Ovary (tissue), 9 donors: Measurements from ENCODE around the gene OPCML. TPM values are rescaled to one million over a fixed set of nuclear protein-coding genes. Genes with fewer than 3 reads are reported as not detected.

Experiments
- DNase-seq, 5 donors: peaks; one replicate each; pipeline ENCODE4 v3.0.0-alpha.2; 2019 to 2020
- H3K27ac ChIP-seq, 2 donors: fragments of 200-600 bp; one replicate each; pipeline versions ENCODE4 v1.5.1 to v1.8.0; 2019 to 2022
- H3K27me3 ChIP-seq: fragments of 200-600 bp; one replicate; pipeline ENCODE4 v1.8.0; 2022
- H3K36me3 ChIP-seq: fragments of 200-600 bp; sonication (generic); one replicate; pipeline ENCODE4 v1.5.1; 2019
- H3K4me1 ChIP-seq: one replicate; pipeline ENCODE4 v1.8.1; 2013; ENCODE audit warnings: mild to moderate bottlenecking, moderate library complexity; ENCODE audit not compliant: insufficient read depth
- H3K4me3 ChIP-seq: fragments of 200-600 bp; sonication (generic); one replicate; pipeline ENCODE4 v1.5.1; 2017
- H3K9me3 ChIP-seq, 2 donors: fragments of 200-600 bp in 1 of 2; sonication (generic) in 1 of 2; one replicate each; pipeline versions ENCODE4 v1.5.1 to v1.8.1; 2013 to 2019; ENCODE audit warnings: mild to moderate bottlenecking in 1 of 2, moderate library complexity in 1 of 2
- EP300 ChIP-seq: sonication (generic); formaldehyde crosslinking; IDR thresholded peaks from one replicate; pipeline ENCODE4 v1.6.1; 2017; ENCODE audit warnings: antibody characterized with exemption
- POLR2A ChIP-seq: fragments of 450-650 bp; IDR thresholded peaks from one replicate; pipeline ENCODE4 v1.6.1; 2017; ENCODE audit warnings: antibody characterized with exemption, mild to moderate bottlenecking, moderate library complexity
- WGBS, 3 donors: extraction: QIAGEN DNeasy Blood & Tissue Kit in 1 of 3; methylation state at CpG; one replicate each; pipeline versions ENCODE4 v1.1.5 to v1.1.7; 2013 to 2017; 5-methylcytosine and 5-hydroxymethylcytosine counted together
- intact Hi-C, 4 donors: fragments of 100-400 bp; cut with DNase I; formaldehyde crosslinking; loops; one replicate each; pipeline versions ENCODE4 v1.11.0 to v1.15.1; 2022 to 2023
- polyA plus RNA-seq, 2 donors: library from polyadenylated mRNA; stranded (reverse); fragments of 200-250 nt in 1 of 2; fragments of 350-450 nt in 1 of 2; fragmentation: Illumina TruSeq in 1 of 2; extraction: RNeasy Lipid Tissue Mini Kit (QIAGEN cat#74804) in 1 of 2; gene quantifications; one replicate each; pipeline ENCODE4 v1.2.3, GENCODE V29; 2013 to 2014
- total RNA-seq, 7 donors: library from RNA; depleted of rRNA in 2 of 7; stranded (reverse); fragments of >200 nt in 2 of 7; fragmentation: NEBNext Ultra II Directional in 3 of 7; extraction: Animal tissue kit (Norgen Biotek cat#: 25700) in 3 of 7; gene quantifications; one replicate each; pipeline versions ENCODE4 v1.1.0 to v1.2.4, GENCODE V29; 2016 to 2023
- TF ChIP-seq, protein P1 (sequence below), 3 donors: fragments of 450-650 bp in 2 of 3; fragments of 200-600 bp in 1 of 3; IDR thresholded peaks; one replicate each; pipeline versions ENCODE4 v1.5.1 to v1.8.0; 2016 to 2022; ENCODE audit warnings: antibody characterized with exemption in 3 of 3, mild to moderate bottlenecking in 1 of 3
- donor health status: DM: no; HTN: no; CAD: no; lungs with moderate emphysema.
- donor health status: DM: no; HTN: no; CAD: no.
- donor health status: Bipolar disorder and iron deficiency.
- donor health status: DM: yes; HTN: yes; CAD: no.
- donor health status: DM: no; HTN: no; CAD: no.
- donor health status: DM: yes; HTN: yes; CAD: no.

Gene OPCML
- total and polyA plus RNA-seq, 9 donors, result under 0.01 to 2.8 (median 0.32) TPM; not detected in 2

DNA sequence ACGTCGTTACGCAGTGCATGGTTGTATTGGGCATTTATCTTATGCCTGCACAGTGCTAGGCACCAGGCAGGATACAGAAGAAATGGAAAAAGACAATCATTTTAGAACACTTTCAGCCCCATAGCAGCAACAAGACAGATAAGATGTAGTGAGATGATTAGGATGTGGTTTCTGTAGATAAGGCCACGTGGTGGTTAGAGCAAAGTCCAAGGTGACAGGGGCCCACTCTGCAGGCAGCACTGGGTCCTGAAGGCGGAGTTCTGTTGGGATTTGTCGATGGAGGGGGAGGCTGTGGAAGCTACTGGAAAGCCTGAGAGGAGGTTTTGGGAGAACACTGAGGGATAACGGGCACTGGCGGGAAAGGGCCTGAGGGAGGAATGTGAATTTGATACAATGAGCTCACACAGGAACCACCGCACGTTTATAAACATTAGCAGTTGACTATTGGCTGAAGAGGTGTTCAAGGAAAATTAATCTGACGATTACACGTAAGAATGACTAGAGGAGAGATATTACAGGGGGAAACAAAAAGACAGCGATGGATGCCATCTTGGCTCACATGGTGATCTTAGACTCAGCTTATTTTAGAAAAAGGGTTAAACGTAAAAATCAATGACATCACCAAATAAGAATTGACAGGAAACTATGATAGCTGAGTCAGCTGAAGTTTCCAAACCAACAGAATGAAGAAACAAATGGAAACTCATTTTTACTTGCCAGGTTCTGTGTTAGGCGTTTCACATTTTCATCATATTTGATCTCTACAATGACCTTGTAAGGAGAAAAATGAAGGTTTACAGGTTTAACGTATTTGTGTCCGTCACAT lies 551.0 kb downstream of the OPCML start:
- no peak overlapping the region for H3K4me3 ChIP-seq
- no peaks in the 10 kb centered on the region for H3K9me3 ChIP-seq
- DNase-seq, result no peak
- 72 to 85% (median 82%) methylated on average over 17 of the region's 17 CpGs for WGBS, 3 donors
- intact Hi-C loops, result no loop called here
- H3K36me3 ChIP-seq, result no peaks in the 10 kb centered on the region
- no peaks in the 10 kb centered on the region for H3K4me1 ChIP-seq
- H3K27me3 ChIP-seq, result no peaks in the 10 kb centered on the region
- H3K27ac ChIP-seq, result no peak overlapping the region
- TF ChIP-seq, protein P1, sequence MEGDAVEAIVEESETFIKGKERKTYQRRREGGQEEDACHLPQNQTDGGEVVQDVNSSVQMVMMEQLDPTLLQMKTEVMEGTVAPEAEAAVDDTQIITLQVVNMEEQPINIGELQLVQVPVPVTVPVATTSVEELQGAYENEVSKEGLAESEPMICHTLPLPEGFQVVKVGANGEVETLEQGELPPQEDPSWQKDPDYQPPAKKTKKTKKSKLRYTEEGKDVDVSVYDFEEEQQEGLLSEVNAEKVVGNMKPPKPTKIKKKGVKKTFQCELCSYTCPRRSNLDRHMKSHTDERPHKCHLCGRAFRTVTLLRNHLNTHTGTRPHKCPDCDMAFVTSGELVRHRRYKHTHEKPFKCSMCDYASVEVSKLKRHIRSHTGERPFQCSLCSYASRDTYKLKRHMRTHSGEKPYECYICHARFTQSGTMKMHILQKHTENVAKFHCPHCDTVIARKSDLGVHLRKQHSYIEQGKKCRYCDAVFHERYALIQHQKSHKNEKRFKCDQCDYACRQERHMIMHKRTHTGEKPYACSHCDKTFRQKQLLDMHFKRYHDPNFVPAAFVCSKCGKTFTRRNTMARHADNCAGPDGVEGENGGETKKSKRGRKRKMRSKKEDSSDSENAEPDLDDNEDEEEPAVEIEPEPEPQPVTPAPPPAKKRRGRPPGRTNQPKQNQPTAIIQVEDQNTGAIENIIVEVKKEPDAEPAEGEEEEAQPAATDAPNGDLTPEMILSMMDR (IDR thresholded peaks at IDR 0.05), result no peak
- no peak for TF ChIP-seq POLR2A
- TF ChIP-seq EP300, result no peak

DNA sequence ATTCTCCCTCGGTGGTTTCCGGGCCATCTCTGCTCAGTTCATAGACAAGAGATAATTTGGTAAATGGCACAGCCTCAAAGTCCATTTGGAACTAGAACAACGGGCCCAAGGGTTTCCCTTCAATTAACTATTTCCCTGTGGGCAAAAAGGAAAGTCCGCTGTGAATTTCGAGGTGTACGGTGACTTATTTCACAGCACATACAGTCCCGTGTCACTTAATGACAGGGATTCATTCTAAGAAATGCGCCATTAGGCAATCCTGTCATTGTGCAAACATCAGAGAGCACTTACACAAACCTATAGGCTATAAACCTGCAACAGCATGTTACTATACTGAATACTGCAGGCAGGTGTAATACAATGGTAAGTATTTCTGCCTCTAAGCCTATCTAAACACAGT lies 551.6 kb downstream of the OPCML start:
- no peak overlapping the region for H3K4me3 ChIP-seq
- no peak for TF ChIP-seq POLR2A
- TF ChIP-seq, protein P1 (IDR thresholded peaks at IDR 0.05), result no peak
- no peak for TF ChIP-seq EP300
- H3K27me3 ChIP-seq, result no peaks in the 10 kb centered on the region
- DNase-seq, result no peak
- no peak overlapping the region for H3K27ac ChIP-seq
- H3K4me1 ChIP-seq, result no peaks in the 10 kb centered on the region
- intact Hi-C loops, result no loop called here
- H3K36me3 ChIP-seq, result no peaks in the 10 kb centered on the region
- 76 to 86% (median 84%) methylated on average over 8 of the region's 8 CpGs for WGBS, 3 donors
- no peaks in the 10 kb centered on the region for H3K9me3 ChIP-seq

DNA sequence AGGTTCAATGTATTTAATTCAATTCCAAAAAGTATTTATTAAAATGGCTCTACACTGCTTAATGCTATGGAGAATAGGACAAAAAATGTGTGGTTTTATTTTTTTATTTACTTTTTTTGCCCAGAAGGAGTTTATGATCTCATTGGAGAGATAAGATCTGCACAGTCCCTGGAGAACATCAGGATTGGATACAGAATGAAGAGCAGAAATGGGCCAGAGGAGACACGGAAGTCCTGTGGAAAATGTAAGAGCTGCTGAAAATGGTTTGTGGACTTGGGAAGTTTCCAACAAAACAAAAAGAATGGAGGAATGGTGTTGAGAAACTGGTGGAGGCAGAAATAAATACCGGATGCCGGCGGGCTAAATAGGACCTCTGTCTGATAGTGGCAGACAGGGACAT lies 554.6 kb downstream of the OPCML start:
- no peaks in the 10 kb centered on the region for H3K36me3 ChIP-seq
- intact Hi-C loops, result no loop called here
- H3K4me3 ChIP-seq, result no peak overlapping the region
- no peaks in the 10 kb centered on the region for H3K27me3 ChIP-seq
- H3K27ac ChIP-seq, result no peak overlapping the region
- H3K4me1 ChIP-seq, result no peaks in the 10 kb centered on the region
- DNase-seq, result no peak
- no peaks in the 10 kb centered on the region for H3K9me3 ChIP-seq
- TF ChIP-seq EP300 (no peak), POLR2A (no peak)
- TF ChIP-seq, protein P1 (IDR thresholded peaks at IDR 0.05), result no peak
- 81 to 82% (median 82%) methylated on average over 4 of the region's 4 CpGs for WGBS, 3 donors

DNA sequence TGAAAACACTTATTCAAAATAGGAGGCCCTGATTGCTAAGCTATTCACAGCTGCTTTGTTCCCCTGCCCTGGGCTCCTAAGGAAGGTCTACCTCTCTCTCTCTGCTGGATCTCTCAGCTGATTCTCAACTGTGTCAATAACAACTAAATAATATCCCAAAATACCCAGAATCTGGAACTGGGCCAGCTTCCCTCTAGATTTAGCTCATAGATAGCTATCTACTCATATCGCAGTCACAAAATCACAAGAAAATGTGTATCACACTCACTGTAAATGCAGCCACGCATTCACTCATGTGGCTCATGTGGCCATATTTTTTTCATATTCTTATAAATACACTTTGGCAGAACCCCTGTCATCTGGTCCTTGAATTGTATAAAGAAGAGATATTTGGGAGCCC lies 555.1 kb downstream of the OPCML start:
- TF ChIP-seq, protein P1 (IDR thresholded peaks at IDR 0.05), result no peak
- TF ChIP-seq POLR2A, result no peak
- no peak for TF ChIP-seq EP300
- intact Hi-C loops, result no loop called here
- H3K4me1 ChIP-seq, result no peaks in the 10 kb centered on the region
- no peaks in the 10 kb centered on the region for H3K27me3 ChIP-seq
- WGBS, 3 donors, result 92 to 96% (median 93%) methylated on average over 2 of the region's 2 CpGs
- DNase-seq, result no peak
- H3K36me3 ChIP-seq, result no peaks in the 10 kb centered on the region
- H3K4me3 ChIP-seq, result no peak overlapping the region
- no peak overlapping the region for H3K27ac ChIP-seq
- H3K9me3 ChIP-seq, result no peaks in the 10 kb centered on the region
